Tibial nerve (tissue), 3 donors: Measurements from ENCODE around the gene HOXA1.

Source experiments
- POLR2A ChIP-seq, 2 donors: fragments of 450-650 bp; IDR thresholded peaks; one replicate each; pipeline ENCODE4 v1.6.1; 2017; ENCODE audit warnings: antibody characterized with exemption in 2 of 2, mild to moderate bottlenecking in 2 of 2, moderate library complexity in 2 of 2
- TF ChIP-seq, protein P1 (sequence below), 5 experiments: fragments of 200-600 bp in 3 of 5; fragments of 450-650 bp in 2 of 5; sonication (generic) in 3 of 5; IDR thresholded peaks; one replicate each; pipeline ENCODE4 v1.5.1; 2016 to 2019; ENCODE audit warnings: antibody characterized with exemption in 5 of 5, mild to moderate bottlenecking in 3 of 5, moderate library complexity in 2 of 5

DNA sequence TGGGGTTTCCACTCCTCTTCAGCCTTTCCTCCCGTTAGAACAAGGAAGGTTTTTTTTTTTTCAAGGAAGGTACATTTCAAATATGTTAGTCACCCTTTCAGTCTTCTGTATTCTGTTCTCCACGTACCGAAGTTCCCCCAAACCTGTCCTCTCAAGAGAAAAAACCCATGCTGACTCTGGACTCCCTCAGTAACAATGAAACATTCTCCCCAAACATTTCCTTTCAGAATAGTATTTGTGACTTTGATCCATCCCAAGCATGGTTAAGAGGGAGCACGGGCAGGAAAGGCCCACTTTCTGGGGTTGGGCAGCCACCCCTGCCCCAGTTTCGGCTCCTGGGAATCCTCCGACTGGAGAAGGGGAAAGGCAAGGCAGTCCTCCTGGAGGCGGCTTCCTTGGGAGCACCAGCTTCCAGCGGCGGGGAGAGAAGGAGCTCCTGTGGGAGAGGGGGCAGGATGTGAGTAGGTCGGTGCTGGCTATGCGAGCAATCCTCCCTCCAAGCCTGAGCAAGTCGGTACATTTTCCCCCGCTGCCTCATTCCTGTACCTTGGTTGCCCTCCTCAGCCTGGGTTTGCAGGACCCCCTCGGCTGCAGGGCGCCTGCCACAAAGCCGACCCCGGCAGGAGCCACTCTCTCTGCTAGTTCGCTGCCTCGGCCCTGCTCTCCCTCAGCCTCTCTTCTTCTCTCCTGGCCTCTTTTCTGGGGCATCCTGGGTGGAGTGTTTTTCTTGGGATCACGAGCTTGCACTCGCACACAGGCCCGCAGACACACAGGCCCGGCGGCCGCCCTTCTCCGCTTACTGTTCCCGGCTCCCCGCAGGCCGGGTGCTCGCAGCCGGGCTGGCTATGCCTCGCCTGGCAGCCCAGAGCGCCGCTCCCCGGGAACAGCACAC is 2.1 kb upstream of the HOXA1 start:
- no peak for TF ChIP-seq POLR2A (IDR thresholded peaks at IDR 0.05)
- TF ChIP-seq, protein P1, sequence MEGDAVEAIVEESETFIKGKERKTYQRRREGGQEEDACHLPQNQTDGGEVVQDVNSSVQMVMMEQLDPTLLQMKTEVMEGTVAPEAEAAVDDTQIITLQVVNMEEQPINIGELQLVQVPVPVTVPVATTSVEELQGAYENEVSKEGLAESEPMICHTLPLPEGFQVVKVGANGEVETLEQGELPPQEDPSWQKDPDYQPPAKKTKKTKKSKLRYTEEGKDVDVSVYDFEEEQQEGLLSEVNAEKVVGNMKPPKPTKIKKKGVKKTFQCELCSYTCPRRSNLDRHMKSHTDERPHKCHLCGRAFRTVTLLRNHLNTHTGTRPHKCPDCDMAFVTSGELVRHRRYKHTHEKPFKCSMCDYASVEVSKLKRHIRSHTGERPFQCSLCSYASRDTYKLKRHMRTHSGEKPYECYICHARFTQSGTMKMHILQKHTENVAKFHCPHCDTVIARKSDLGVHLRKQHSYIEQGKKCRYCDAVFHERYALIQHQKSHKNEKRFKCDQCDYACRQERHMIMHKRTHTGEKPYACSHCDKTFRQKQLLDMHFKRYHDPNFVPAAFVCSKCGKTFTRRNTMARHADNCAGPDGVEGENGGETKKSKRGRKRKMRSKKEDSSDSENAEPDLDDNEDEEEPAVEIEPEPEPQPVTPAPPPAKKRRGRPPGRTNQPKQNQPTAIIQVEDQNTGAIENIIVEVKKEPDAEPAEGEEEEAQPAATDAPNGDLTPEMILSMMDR (IDR thresholded peaks at IDR 0.05) = no peak
